ENCODE measurements around the gene AIRE.

DNA sequence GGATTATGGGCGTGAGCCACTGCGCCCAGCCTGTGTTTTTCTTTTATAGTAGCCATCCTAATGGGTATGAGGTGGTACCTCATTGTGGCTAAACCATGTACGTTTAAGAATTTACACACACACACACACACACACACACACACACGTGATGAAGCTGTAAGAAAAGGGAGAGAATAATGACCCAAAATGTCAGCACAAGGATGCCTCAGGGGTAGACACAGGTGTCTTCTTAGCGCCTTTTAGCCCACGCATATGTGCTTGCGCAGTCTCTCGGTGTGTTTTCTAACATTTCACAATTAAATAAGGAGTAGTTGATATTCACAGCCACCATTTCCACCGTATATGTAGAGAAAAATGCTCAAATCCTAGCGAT is 13.4 kb downstream of the AIRE start:
- TF ChIP-seq, protein P1, sequence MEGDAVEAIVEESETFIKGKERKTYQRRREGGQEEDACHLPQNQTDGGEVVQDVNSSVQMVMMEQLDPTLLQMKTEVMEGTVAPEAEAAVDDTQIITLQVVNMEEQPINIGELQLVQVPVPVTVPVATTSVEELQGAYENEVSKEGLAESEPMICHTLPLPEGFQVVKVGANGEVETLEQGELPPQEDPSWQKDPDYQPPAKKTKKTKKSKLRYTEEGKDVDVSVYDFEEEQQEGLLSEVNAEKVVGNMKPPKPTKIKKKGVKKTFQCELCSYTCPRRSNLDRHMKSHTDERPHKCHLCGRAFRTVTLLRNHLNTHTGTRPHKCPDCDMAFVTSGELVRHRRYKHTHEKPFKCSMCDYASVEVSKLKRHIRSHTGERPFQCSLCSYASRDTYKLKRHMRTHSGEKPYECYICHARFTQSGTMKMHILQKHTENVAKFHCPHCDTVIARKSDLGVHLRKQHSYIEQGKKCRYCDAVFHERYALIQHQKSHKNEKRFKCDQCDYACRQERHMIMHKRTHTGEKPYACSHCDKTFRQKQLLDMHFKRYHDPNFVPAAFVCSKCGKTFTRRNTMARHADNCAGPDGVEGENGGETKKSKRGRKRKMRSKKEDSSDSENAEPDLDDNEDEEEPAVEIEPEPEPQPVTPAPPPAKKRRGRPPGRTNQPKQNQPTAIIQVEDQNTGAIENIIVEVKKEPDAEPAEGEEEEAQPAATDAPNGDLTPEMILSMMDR (conservative IDR thresholded peaks at IDR 0.05 in 1 of 2, IDR thresholded peaks at IDR 0.05 in 1 of 2; ENCODE audit: low read depth in 1 of 2, low read length in 2 of 2), result no peak
- no peak for TF ChIP-seq EZH2 (IDR thresholded peaks at IDR 0.05; ENCODE audit: low read length, missing control alignments)

All from fibroblast of lung (primary cell).